CD4-positive, alpha-beta T cell treated with Interleukin-2 at 100 ng/mL for 4 hours (primary cell): Measurements from ENCODE around the gene LAYN.
A peak's percentile ranks its signal among the peaks of the same experiment; 100 is the strongest.

ENCODE experiments used
- DNase-seq: peaks from one replicate; pipeline ENCODE4 v3.0.0-alpha.2; 2020; ENCODE audit warnings: low spot score

The LAYN gene

GRCh38 chr11:111540114-111540936 is at the start of gene LAYN:
Gene LAYN (plus strand): TSS chr11:111540720. CDS start chr11:111540844, 124 bp downstream.
- DNase-seq: no peak

GRCh38 chr11:111494040-111494439 is 46.5 kb upstream of the LAYN start:
- DNase-seq: no peak

- no peak for DNase-seq
Measured at GRCh38 chr11:111499483-111499882, 41.0 kb upstream of the LAYN start.

GRCh38 chr11:111500481-111500880 is 40.0 kb upstream of the LAYN start:
- no peak for DNase-seq

- no peak for DNase-seq
Measured at GRCh38 chr11:111502611-111503010, 37.9 kb upstream of the LAYN start.

GRCh38 chr11:111510311-111510710 is 30.2 kb upstream of the LAYN start:
- no peak for DNase-seq

GRCh38 chr11:111512296-111513239 is 28.0 kb upstream of the LAYN start, which contains the start of gene BTG4:
Gene BTG4 (minus strand): TSS chr11:111512386. CDS start chr11:111498776, 13,610 bp downstream.
- no peak for DNase-seq

GRCh38 chr11:111513240-111513605 is 27.3 kb upstream of the LAYN start:
- DNase-seq: no peak

- no peak for DNase-seq
Measured at GRCh38 chr11:111514216-111515031, 26.1 kb upstream of the LAYN start, which contains the start of gene HOATZ. Gene HOATZ (plus strand): TSS chr11:111514778. CDS start chr11:111514785, 7 bp downstream.

GRCh38 chr11:111515591-111515990 is 24.9 kb upstream of the LAYN start:
- no peak for DNase-seq

- DNase-seq: no peak
Measured at GRCh38 chr11:111518668-111519067, 21.9 kb upstream of the LAYN start.

- DNase-seq: no peak
Measured at GRCh38 chr11:111520560-111520959, 20.0 kb upstream of the LAYN start.

- no peak for DNase-seq
Measured at GRCh38 chr11:111521135-111521534, 19.4 kb upstream of the LAYN start.

- no peak for DNase-seq
Measured at GRCh38 chr11:111522426-111522825, 18.1 kb upstream of the LAYN start.

- no peak for DNase-seq
Measured at GRCh38 chr11:111523343-111523742, 17.2 kb upstream of the LAYN start.

GRCh38 chr11:111524056-111524455 is 16.5 kb upstream of the LAYN start:
- DNase-seq: no peak

- DNase-seq: no peak
Measured at GRCh38 chr11:111525456-111525855, 15.1 kb upstream of the LAYN start.

- DNase-seq: no peak
Measured at GRCh38 chr11:111526501-111526900, 14.0 kb upstream of the LAYN start.

GRCh38 chr11:111527279-111527678 is 13.2 kb upstream of the LAYN start:
- no peak for DNase-seq

GRCh38 chr11:111528557-111528956 is 12.0 kb upstream of the LAYN start:
- peak; percentile 18 for DNase-seq

GRCh38 chr11:111530091-111530490 is 10.4 kb upstream of the LAYN start:
- no peak for DNase-seq

- no peak for DNase-seq
Measured at GRCh38 chr11:111531136-111531535, 9.4 kb upstream of the LAYN start.
